GM04503 (cell line): ENCODE measurements around the gene TJP3.

Experiments used
- DNase-seq: peaks from one replicate; pipeline ENCODE4 v3.0.0-alpha.2; 2012; ENCODE audit warnings: low read depth

The TJP3 gene

GRCh38 chr19:3710265-3710812, 2.2 kb downstream of the TJP3 start:
- DNase-seq = no peak

DNA sequence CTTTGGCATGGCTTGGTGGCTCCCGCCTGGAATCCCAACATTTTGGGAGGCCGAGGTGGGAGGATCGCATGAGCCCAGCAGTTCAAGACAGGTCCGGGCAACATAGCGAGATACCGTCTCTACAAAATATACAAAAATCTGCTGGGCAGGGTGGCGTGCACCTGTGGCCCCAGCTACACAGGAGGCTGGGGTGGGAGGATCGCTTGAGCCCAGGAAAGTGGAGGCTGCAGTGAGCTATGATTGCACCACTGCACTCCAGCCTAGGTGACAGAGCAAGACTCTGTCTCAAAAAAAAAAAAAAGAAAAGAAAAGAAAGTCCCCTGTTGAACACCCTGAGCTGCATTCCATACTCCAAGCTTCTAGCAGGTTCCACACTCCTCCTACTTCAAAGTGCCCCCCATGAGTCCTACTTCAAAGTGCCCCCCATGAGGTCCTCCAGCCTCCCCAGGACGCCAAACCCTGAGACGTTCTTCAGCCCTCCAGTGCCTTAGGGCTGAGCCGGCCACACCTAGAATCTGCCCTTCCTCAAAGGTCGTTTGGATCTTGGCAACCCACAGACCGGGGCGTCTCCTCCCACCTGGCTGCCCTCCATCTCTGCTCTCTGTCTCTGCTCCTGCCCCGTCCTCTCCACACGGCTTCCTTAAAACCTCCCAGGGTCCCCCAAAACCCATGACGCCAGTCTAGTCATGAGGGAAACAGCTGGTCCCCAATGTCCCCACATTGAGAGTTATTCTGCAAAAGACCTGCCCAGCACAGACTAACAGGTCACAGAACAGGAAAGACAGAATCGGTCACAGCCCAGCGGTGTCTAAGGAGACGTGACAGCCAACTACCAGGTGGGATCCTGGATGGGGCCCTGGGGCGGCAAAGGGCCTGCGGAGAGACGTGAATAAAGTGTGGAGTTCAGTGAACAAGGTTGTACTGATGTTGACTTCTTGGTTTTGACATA, 4.8 kb downstream of the TJP3 start:
- DNase-seq = no peak

- DNase-seq = no peak
Measured at GRCh38 chr19:3716147-3716668, 8.0 kb downstream of the TJP3 start.

DNA sequence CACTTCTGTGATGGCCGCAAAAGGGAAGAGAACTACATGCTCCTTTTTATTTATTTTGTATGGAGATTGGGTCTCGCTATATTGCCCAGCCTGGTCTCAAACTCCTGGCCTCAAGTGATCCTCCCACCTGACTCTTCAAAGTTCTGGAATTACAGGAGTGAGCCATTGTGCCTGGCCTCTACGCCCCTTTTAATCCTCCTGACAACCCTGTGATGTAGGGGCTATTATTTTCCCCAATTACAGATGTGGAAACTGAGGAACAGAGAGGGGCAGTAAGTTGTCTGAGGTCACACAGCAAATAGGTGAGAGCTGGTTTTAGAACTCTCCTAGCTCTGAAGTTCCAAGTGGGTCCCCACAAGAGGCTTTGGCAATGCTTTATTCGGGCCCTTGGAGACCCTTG, 11.7 kb downstream of the TJP3 start:
- DNase-seq = no peak

GRCh38 chr19:3720349-3720917, 12.2 kb downstream of the TJP3 start:
- DNase-seq = no peak

- DNase-seq = no peak
Measured at GRCh38 chr19:3721131-3721886, 13.1 kb downstream of the TJP3 start.

DNA sequence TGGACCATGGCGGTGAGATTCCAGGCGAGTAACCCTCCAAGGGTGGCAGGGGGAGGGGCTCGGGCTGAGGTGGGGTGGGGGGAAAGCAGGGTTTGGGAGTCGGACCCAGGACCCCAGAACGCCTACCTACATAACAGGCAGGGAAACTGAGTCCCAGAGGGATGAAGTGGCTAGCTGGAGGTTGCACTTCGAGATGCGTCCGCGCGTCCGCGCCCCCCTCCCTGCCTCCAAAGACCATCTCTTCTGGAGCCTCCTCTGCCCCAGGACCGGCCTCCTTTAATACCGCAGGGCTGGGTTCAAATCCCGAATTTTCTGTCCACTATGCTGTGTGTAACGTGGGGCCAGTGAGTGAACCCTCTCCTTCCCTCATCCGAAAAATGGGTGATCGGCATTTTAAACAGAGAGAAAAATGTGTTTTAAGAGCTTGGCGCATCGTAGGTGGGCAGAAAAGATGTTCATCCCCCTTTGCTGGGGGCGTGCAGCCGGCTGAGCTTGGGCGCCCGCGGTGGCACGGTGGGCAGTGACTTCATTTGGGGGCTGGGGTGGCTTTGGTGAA, 13.8 kb downstream of the TJP3 start:
- no peak for DNase-seq

DNA sequence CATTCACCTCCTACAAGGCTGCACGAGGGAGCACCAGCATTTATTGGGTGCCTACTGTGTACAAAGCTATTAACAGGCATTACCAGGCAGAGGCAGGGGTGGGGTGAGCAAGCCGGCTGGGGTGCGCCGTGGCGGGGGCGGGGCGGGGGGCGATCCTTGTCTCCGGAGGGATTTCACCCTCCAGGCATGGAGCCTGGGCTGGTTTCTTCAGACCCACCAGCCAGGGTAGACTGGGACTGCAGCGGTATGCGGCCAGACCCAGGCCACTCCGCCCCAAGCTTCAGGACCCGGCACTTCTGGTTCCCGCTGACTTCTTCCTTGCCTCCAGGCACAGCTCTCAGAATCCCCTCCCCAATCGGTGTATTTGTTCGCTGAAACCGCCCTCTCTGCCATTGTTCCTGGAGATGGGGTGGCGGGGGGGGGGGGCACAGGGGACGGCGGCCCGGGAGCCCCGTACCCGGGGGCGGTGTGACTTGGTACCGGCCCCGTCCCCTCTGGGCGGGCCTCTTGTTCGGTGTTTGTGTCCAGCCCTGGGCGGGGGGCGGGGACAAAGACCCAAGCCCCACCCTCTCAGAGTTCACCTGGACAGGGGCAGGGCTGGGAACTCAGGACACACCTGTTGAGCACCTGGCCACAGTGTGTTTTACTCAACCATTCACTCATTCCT, 14.4 kb downstream of the TJP3 start:
- no peak for DNase-seq

- DNase-seq = no peak
Measured at GRCh38 chr19:3723110-3723488, 14.9 kb downstream of the TJP3 start.

DNA sequence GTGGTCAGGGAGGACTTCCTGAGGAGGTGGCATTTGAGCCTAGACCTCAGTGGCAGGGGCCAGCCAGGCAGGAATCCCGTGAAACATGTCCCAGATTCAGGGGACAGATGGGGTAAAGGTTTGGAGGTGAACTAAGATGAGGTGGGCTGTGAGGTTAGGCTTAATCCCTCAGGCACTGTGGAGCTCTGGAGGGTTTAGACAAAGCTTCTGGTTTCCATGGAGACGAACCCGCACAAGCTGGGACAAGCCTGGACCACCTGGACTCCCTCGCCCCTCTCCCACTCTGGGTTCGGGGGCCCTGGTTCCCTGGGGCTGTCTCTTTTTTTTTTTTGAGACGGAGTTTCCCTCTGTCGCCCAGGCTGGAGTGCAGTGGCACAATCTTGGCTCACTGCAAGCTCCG, 15.7 kb downstream of the TJP3 start:
- DNase-seq = no peak

GRCh38 chr19:3725121-3725520, 16.9 kb downstream of the TJP3 start:
- DNase-seq = no peak

- DNase-seq = no peak
Measured at GRCh38 chr19:3725640-3726310, 17.6 kb downstream of the TJP3 start.

DNA sequence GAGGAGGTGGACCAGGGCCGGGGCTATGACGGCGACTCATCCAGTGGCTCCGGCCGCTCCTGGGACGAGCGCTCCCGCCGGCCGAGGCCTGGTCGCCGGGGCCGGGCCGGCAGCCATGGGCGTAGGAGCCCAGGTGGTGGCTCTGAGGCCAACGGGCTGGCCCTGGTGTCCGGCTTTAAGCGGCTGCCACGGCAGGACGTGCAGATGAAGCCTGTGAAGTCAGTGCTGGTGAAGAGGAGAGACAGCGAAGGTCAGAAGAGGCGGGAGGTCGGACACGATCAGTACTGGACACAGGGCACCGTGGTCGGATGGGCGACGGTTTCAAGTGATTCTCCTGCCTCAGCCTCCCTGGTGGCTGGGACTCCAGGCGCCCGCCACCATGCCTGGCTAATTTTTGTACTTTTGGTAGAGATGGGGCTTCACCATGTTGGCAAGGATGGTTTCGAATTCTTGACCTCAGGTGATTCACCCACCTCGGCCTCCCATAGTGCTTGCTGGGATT, 22.3 kb downstream of the TJP3 start:
- DNase-seq = no peak

DNA sequence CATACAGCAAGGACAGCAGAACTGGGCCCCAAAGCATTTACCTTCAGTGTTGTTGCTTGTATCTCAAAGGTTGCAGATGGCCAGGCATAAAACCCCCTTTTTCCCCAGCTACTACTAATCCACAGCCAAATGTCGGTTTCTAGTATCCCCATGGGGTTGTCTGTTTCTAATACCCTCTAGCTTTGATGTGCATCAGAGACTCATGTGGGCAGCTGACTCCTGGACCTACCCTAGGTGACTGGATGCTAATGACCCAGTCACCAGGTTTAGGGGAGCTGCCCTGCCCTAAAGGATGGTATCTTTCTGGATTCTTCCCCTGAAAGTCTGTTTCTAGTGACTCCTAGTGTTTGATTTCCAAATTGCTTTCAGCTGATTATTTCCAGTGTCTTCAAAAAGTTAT, 23.9 kb downstream of the TJP3 start:
- no peak for DNase-seq

DNA sequence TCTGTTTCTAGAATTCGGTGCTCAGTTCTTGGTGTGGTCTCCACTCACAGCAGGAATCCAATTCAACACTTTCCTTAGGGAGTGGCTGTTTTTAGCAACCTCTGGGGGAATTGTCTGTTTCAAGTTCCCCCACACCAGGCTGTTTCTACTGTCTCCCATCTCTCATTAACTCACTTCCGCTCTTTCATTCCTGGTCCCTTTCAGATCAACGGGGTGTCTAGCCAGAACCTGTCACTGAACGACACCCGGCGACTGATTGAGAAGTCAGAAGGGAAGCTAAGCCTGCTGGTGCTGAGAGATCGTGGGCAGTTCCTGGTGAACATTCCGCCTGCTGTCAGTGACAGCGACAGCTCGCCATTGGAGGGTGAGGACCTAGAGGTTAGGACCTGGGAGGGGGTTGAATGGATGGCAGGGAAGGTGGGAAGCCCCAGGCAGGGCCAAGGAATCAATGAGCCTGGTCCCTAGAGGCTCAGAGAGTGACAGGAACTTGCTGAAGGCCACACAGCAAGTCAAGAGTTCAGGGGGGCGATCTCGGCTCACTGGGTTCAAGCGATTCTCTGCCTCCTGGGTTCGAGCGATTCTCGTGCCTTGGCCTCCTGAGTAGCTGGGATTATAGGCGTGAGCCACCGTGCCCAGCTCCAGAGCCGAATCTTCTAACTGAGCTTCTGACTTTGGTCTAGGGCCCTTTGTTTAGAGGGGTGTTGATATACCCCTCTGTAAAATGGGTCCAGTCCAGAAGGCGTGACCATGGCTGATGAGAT, 25.5 kb downstream of the TJP3 start:
- no peak for DNase-seq

- no peak for DNase-seq
Measured at GRCh38 chr19:3734310-3734600, 26.1 kb downstream of the TJP3 start.

- no peak for DNase-seq
Measured at GRCh38 chr19:3736106-3736724, 28.0 kb downstream of the TJP3 start.

DNA sequence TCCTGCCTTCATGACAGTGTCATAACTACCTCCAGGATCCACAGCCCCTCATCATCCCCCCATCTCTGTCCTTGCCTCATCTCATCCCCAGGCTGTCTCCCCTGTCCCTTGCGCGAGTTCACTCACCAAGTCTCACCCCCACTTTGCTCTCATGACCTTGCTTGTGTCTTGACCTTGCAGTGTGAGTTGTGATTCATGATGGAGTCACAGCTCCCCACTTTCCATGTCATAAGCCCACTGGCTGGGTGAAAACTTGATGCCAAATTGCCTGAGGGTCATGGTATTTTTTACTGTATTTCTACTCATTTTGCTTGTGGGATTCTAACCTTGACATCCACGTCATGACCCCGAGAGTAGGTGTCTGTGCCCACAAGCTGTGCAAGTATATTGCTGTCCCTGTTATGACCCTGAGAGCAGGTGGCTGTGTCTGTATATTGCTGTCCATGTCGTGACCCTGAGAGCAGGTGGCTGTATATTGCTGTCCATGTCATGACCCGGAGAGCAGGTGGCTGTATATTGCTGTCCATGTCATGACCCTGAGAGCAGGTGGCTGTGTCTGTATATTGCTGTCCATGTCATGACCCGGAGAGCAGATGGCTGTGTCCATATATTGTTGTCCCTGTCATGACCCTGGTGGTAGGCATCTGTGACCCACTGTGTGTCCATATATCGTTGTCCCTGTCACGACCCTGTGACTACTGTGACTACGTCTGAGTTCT, 29.5 kb downstream of the TJP3 start:
- DNase-seq = no peak
